Tibial nerve (tissue), 4 donors: ENCODE measurements around the gene APOC1. TPM values are rescaled to one million over a fixed set of nuclear protein-coding genes. Genes with fewer than 3 reads are reported as not detected.

Experiments
- DNase-seq, 2 donors: peaks; one replicate each; pipeline ENCODE4 v3.0.0-alpha.2; 2019; ENCODE audit warnings: low spot score in 2 of 2
- H3K27ac ChIP-seq, 4 donors: fragments of 200-600 bp; sonication (generic) in 3 of 4; one replicate each; pipeline ENCODE4 v1.5.1; 2017 to 2019; ENCODE audit warnings: mild to moderate bottlenecking in 1 of 4
- H3K27me3 ChIP-seq, 2 donors: fragments of 200-600 bp; sonication (generic) in 1 of 2; one replicate each; pipeline versions ENCODE4 v1.5.1 to v1.6.0; 2017 to 2019
- H3K36me3 ChIP-seq, 3 donors: fragments of 200-600 bp; sonication (generic); one replicate each; pipeline ENCODE4 v1.5.1; 2018 to 2019
- H3K4me1 ChIP-seq, 4 donors: fragments of 200-600 bp; sonication (generic) in 3 of 4; one replicate each; pipeline ENCODE4 v1.5.1; 2017 to 2019
- H3K4me3 ChIP-seq, 4 donors: fragments of 200-600 bp; sonication (generic) in 3 of 4; one replicate each; pipeline ENCODE4 v1.5.1; 2017 to 2019; ENCODE audit warnings: mild to moderate bottlenecking in 1 of 4, moderate library complexity in 1 of 4
- H3K9me3 ChIP-seq, 4 donors: fragments of 200-600 bp; sonication (generic) in 3 of 4; one replicate each; pipeline ENCODE4 v1.5.1; 2017 to 2019
- CTCF ChIP-seq, 5 experiments: fragments of 200-600 bp in 3 of 5; fragments of 450-650 bp in 2 of 5; sonication (generic) in 3 of 5; IDR thresholded peaks; one replicate each; pipeline ENCODE4 v1.5.1; 2016 to 2019; ENCODE audit warnings: antibody characterized with exemption in 5 of 5, mild to moderate bottlenecking in 3 of 5, moderate library complexity in 2 of 5
- EP300 ChIP-seq, 2 donors: sonication (generic); formaldehyde crosslinking; IDR thresholded peaks; one replicate each; pipeline ENCODE4 v1.6.1; 2017; ENCODE audit warnings: antibody characterized with exemption in 2 of 2, mild to moderate bottlenecking in 1 of 2
- POLR2A ChIP-seq, 2 donors: fragments of 450-650 bp; IDR thresholded peaks; one replicate each; pipeline ENCODE4 v1.6.1; 2017; ENCODE audit warnings: antibody characterized with exemption in 2 of 2, mild to moderate bottlenecking in 2 of 2, moderate library complexity in 2 of 2
- whole genome bisulfite sequencing, 2 donors: methylation state at CpG; one replicate each; pipeline ENCODE4 v1.1.5; 2018; 5-methylcytosine and 5-hydroxymethylcytosine counted together
- total RNA-seq, 4 donors: library from RNA; depleted of rRNA; stranded (reverse); fragments of >200 nt; gene quantifications; one replicate each; pipeline ENCODE4 v1.1.0, GENCODE V29; 2016

APOC1 gene
- total RNA-seq, 4 donors from 2014 or later, result 17.2 to 213 (median 49.9) TPM

DNA sequence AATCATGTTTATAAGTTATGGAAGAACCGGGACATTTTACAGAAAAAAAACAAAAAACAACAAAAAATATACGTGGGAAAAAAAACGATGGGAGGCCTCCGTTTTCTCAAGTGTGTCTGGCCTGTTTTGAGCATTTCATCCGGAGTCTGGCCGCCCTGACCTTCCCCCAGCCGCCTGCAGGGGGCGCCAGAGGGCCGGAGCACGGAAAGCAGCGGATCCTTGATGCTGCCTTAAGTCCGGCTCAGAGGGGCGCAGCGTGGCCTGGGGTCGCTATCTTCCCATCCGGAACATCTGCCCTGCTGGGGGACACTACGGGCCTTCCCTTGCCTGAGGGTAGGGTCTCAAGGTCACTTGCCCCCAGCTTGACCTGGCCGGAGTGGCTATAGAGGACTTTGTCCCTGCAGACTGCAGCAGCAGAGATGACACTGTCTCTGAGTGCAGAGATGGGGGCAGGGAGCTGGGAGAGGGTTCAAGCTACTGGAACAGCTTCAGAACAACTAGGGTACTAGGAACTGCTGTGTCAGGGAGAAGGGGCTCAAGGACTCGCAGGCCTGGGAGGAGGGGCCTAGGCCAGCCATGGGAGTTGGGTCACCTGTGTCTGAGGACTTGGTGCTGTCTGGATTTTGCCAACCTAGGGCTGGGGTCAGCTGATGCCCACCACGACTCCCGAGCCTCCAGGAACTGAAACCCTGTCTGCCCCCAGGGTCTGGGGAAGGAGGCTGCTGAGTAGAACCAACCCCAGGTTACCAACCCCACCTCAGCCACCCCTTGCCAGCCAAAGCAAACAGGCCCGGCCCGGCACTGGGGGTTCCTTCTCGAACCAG is 10.6 kb upstream of the APOC1 start:
- peaks cover 0 to 24% of the 10 kb centered on the region in 2 donors for H3K27me3 ChIP-seq
- DNase-seq, result peak; percentile 70 to 86
- H3K27ac ChIP-seq, result no peak overlapping the region
- H3K9me3 ChIP-seq, result no peaks in the 10 kb centered on the region
- no peak for TF ChIP-seq EP300 (IDR thresholded peaks at IDR 0.05)
- peak; percentile 96 to 99 (median 98) for TF ChIP-seq CTCF (IDR thresholded peaks at IDR 0.05)
- TF ChIP-seq POLR2A (IDR thresholded peaks at IDR 0.05), result no peak
- peaks cover 0 to 46% (median 7%) of the 10 kb centered on the region in 3 donors for H3K36me3 ChIP-seq
- H3K4me3 ChIP-seq, result no peak overlapping the region
- 9 to 12% methylated on average over 20 to 24 of the region's 24 CpGs for WGBS, 2 donors
- peaks cover 0 to 33% (median 8%) of the 10 kb centered on the region in 4 donors for H3K4me1 ChIP-seq

GRCh38 chr19:44904426-44904994 is 9.9 kb upstream of the APOC1 start:
- 66 to 74% methylated on average over 12 of the region's 12 CpGs for WGBS, 2 donors
- Histone ChIP-seq H3K4me1 (peaks cover 0 to 33% (median 8%) of the 10 kb centered on the region in 4 donors), H3K36me3 (peaks cover 0 to 40% (median 7%) of the 10 kb centered on the region in 3 donors), H3K4me3 (no peak overlapping the region), H3K27me3 (peaks cover 0 to 24% of the 10 kb centered on the region in 2 donors), H3K27ac (no peak overlapping the region), H3K9me3 (no peaks in the 10 kb centered on the region)
- DNase-seq, result no peak
- TF ChIP-seq CTCF (IDR thresholded peaks at IDR 0.05) (no peak), POLR2A (IDR thresholded peaks at IDR 0.05) (no peak), EP300 (IDR thresholded peaks at IDR 0.05) (no peak)

- H3K27ac ChIP-seq, result peak within 1 kb of the TSS in 1 of 4 donors; percentile 4
These were observed 8.8 kb upstream of the APOC1 start, which contains the start of gene APOE for GRCh38 chr19:44905437-44906160. APOE (plus strand) TSS chr19:44905796; CDS start chr19:44906625, 829 bp downstream.

GRCh38 chr19:44907613-44908012 is 6.8 kb upstream of the APOC1 start:
- DNase-seq, result no peak
- H3K4me1 ChIP-seq, result peaks cover 0 to 49% (median 21%) of the 10 kb centered on the region in 4 donors
- H3K4me3 ChIP-seq, result no peak overlapping the region
- H3K27ac ChIP-seq, result no peak overlapping the region
- WGBS, 2 donors, result 91% methylated on average over 12 of the region's 12 CpGs
- H3K9me3 ChIP-seq, result no peaks in the 10 kb centered on the region
- TF ChIP-seq EP300 (IDR thresholded peaks at IDR 0.05), result no peak
- H3K27me3 ChIP-seq, result peaks cover 0 to 24% of the 10 kb centered on the region in 2 donors
- H3K36me3 ChIP-seq, result peaks cover 0 to 9% (median 0%) of the 10 kb centered on the region in 3 donors

More at GRCh38 chr19:44905437-44906160, 8.8 kb upstream of the APOC1 start, which contains the start of gene APOE:
- peaks cover 0 to 33% (median 8%) of the 10 kb centered on the region in 4 donors for H3K4me1 ChIP-seq
- DNase-seq, result no peak
- 2 to 3% methylated on average over 18 to 19 of the region's 20 CpGs for WGBS, 2 donors
- no peaks in the 10 kb centered on the region for H3K9me3 ChIP-seq
- TF ChIP-seq POLR2A (IDR thresholded peaks at IDR 0.05), result no peak
- TF ChIP-seq CTCF (IDR thresholded peaks at IDR 0.05), result no peak
- no peak for TF ChIP-seq EP300 (IDR thresholded peaks at IDR 0.05)
- peak within 1 kb of the TSS in 3 of 4 donors; percentile 18 to 29 (median 22) for H3K4me3 ChIP-seq
- peaks cover 0 to 29% (median 7%) of the 10 kb centered on the region in 3 donors for H3K36me3 ChIP-seq
- peaks cover 0 to 24% of the 10 kb centered on the region in 2 donors for H3K27me3 ChIP-seq

GRCh38 chr19:44908074-44908835 is 6.2 kb upstream of the APOC1 start:
- DNase-seq, result no peak
- Histone ChIP-seq H3K4me1 (peaks cover 0 to 55% (median 23%) of the 10 kb centered on the region in 4 donors), H3K4me3 (no peak overlapping the region), H3K36me3 (peaks cover 0 to 3% (median 0%) of the 10 kb centered on the region in 3 donors), H3K27me3 (peaks cover 0 to 24% of the 10 kb centered on the region in 2 donors), H3K27ac (no peak overlapping the region), H3K9me3 (no peaks in the 10 kb centered on the region)
- WGBS, 2 donors, result 94 to 95% methylated on average over 46 of the region's 46 CpGs
- no peak for TF ChIP-seq EP300 (IDR thresholded peaks at IDR 0.05)
